NCI-H748 (cell line): ENCODE data around the gene ARHGAP31.
A peak's percentile ranks its signal among the peaks of the same experiment; 100 is the strongest.

Source experiments
- DNase-seq: peaks from one replicate; lab custom pipeline; 2025; ENCODE audit not compliant: unreplicated experiment; lab: John Stamatoyannopoulos, UW

Gene ARHGAP31

GRCh38 chr3:119420196-119420595, 126.0 kb downstream of the ARHGAP31 start:
- peak; percentile 1 for DNase-seq

- no peak for DNase-seq
Observed at GRCh38 chr3:119427669-119428068, 133.5 kb downstream of the ARHGAP31 start.

GRCh38 chr3:119428538-119428937, 134.4 kb downstream of the ARHGAP31 start:
- peak; percentile 1 for DNase-seq

GRCh38 chr3:119433613-119434325, 139.6 kb downstream of the ARHGAP31 start:
- DNase-seq: no peak

GRCh38 chr3:119434703-119435102, 140.5 kb downstream of the ARHGAP31 start:
- DNase-seq: no peak

- no peak for DNase-seq
Observed at GRCh38 chr3:119436977-119437376, 142.8 kb downstream of the ARHGAP31 start.

GRCh38 chr3:119437691-119438258, 143.6 kb downstream of the ARHGAP31 start:
- DNase-seq: no peak

- DNase-seq: no peak
Observed at GRCh38 chr3:119443179-119443578, 149.0 kb downstream of the ARHGAP31 start.

GRCh38 chr3:119444590-119444989, 150.4 kb downstream of the ARHGAP31 start:
- DNase-seq: no peak

GRCh38 chr3:119453822-119454221, 159.6 kb downstream of the ARHGAP31 start:
- DNase-seq: no peak

- DNase-seq: no peak
Observed at GRCh38 chr3:119456469-119456868, 162.3 kb downstream of the ARHGAP31 start.

- no peak for DNase-seq
Observed at GRCh38 chr3:119457246-119457645, 163.1 kb downstream of the ARHGAP31 start.

- DNase-seq: peak; percentile 98
Observed at GRCh38 chr3:119463171-119464169, 169.3 kb downstream of the ARHGAP31 start, which contains the start of gene TMEM39A. Gene TMEM39A, minus strand, starts transcription at chr3:119463615. Its CDS starts 1,541 bp downstream, at chr3:119462074.

GRCh38 chr3:119468041-119468440, 173.9 kb downstream of the ARHGAP31 start:
- no peak for DNase-seq

- DNase-seq: no peak
Observed at GRCh38 chr3:119469418-119470189, 175.4 kb downstream of the ARHGAP31 start.
